Stimulated activated CD8-positive, alpha-beta memory T cell treated with anti-CD3 and anti-CD28 coated beads, Interleukin-7, amount 100 ng/mL, for 48 hours (primary cell): ENCODE measurements around the gene HOGA1.
"Not testable (repeated sequence)": the region's sequence is repeated elsewhere in the genome, so short reads cannot be mapped to it uniquely, and the experiment has no call there.

ENCODE experiments used
- DNase-seq, 2 donors: peaks; one replicate each; pipeline ENCODE4 v3.0.0-alpha.2; 2020; ENCODE audit warnings: low read depth in 1 of 2; ENCODE audit errors: extremely low read depth in 1 of 2

The HOGA1 gene

GRCh38 chr10:97644936-97645335 lies 60.7 kb downstream of the HOGA1 start:
- no peak for DNase-seq

- DNase-seq, result no peak
Measured at GRCh38 chr10:97647556-97647955, 63.4 kb downstream of the HOGA1 start.

- peak; percentile 5 to 25 for DNase-seq
Measured at GRCh38 chr10:97648562-97649404, 64.6 kb downstream of the HOGA1 start.

GRCh38 chr10:97649405-97649750 lies 65.2 kb downstream of the HOGA1 start:
- DNase-seq, result not testable (repeated sequence)

GRCh38 chr10:97650726-97651125 lies 66.5 kb downstream of the HOGA1 start:
- DNase-seq, result no peak

- no peak for DNase-seq
Measured at GRCh38 chr10:97651773-97652172, 67.6 kb downstream of the HOGA1 start.

- DNase-seq, result no peak
Measured at GRCh38 chr10:97656777-97657176, 72.6 kb downstream of the HOGA1 start.

GRCh38 chr10:97659589-97659988 lies 75.4 kb downstream of the HOGA1 start:
- no peak for DNase-seq
